Activated gamma-delta T cell treated with anti-CD3 and anti-CD28 coated beads, Interleukin-2, amount 50 U/mL, for 16 hours (primary cell): ENCODE data around the gene UGT1A7.
A peak's percentile ranks its signal among the peaks of the same experiment; 100 is the strongest.
"Not testable (repeated sequence)": the region's sequence is repeated elsewhere in the genome, so short reads cannot be mapped to it uniquely, and the experiment has no call there.

Source experiments
- DNase-seq: peaks from one replicate; pipeline ENCODE4 v3.0.0-alpha.2; 2020; ENCODE audit warnings: low read depth

The UGT1A7 gene

GRCh38 chr2:233680361-233681045 is 1.2 kb upstream of the UGT1A7 start:
- no peak for DNase-seq

DNA sequence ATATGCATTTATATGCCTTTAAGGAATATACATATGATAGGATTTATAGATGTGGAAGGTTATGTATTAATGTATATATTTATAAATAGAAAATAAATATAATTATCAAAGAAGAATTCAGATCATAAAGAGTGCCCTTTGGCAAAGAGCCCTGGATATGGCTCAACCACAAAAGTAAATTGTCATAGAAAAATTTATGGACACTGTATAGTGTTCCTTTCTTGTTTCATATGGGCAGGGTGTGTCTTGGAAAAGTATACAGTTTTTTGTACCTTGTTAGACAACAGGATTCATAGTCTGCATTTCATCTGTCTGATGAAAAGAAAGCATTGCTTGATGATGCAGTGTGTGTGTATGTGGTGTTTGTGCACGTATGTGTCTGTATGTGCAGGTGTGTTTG is 2.9 kb downstream of the UGT1A7 start:
- no peak for DNase-seq

DNA sequence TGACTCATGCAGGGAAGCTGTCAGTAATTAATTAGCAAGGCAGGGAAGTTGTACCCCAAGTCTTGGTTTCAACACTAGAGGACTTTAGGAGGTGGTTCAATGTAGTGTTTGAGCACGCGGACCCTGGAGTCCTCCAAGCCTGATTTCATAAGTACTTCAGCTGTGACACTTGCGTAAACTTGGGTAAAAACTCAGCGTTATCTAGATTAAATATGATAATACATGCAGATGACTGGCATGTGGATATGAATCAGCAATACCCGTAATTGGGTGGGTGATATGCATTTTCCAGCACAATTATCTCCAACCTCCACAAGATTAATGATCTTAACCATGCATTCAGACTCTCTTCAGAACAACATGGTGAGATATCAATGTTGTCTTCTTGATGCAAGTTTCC is 5.2 kb downstream of the UGT1A7 start:
- no peak for DNase-seq

DNA sequence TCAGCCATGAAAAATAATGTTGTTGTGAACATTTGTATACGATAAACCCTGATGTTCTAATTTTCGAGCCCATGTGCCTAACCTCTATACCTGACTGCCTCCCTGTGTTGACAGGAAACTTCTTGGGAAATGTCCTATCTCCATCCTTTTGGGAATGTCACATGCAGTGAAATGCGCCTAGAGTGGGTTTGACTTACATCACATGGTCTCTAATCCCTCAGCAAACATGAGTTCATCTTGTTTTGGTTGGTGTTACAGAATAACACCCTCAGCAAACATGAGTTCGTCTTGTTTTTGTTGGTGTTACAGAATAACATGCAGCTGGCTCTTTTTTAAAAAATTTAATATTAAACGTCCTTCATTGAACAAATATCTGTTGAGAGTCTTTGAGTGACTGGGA is 6.6 kb downstream of the UGT1A7 start:
- no peak for DNase-seq

DNA sequence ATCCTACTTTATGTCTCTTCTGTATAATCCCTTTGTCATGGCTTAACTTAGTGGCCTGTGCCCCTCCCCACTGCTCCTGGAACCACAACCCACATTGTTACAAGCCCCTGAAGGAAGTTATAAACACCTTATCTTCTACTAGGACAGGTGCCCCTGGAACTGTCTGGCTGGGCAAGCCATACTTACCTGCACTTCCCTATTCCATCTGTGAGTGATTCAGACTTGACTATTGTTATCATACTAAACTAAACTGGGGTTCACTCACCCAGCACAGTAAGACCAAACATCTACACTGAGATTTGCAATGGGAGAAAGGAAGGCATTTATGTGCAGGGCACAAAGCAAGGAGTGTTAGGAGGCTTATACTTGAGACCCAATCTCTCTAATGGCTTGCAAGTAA is 7.3 kb downstream of the UGT1A7 start:
- no peak for DNase-seq

GRCh38 chr2:233689501-233689900 is 7.8 kb downstream of the UGT1A7 start:
- DNase-seq, result no peak

GRCh38 chr2:233690444-233690843 is 8.7 kb downstream of the UGT1A7 start:
- DNase-seq, result no peak

DNA sequence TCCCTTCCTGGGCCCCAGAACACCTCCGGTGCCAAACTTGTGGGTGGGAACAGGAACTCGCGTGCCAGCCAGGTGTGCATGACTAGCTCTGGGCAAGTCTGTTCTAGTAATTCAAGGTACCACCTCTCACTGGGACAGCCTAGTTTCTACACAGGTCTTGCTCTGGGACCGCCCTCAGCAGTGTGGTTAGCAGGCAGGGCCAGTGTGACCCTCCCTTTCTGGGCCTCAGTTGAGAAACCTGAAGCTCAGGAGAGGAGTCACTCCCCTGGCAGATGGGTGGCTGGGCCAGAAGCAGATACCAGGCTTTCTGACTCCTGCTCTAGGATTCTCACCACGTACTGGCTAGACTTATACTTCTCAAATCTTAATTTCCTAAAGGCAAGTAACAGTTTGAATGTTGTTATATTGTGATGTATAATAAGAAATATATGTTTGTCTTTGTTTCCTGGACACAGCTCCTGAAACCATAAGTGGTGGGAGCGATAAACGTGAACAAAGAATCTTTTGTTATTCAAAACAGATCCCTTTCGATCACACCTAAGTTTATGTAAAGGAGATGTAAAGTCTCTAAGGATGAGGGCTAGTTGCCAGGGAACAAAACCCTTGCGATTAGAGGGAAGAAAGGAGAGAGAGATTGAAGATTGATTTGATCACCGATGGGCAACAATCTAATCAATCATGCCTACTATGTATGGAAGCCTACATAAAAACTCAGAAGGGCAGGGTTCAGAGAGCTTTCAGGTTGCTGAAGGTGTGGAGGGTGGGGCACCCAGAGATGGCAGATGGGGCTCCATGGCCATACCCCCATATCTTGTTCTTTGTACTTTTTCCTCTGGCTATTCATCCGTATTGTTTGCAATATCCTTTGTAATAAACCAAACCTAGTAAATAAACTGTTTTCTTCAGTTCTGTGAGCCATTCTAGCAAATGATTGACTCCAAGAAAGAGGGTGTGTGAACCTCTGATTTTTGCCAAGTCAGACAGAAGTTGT is 10.0 kb downstream of the UGT1A7 start:
- DNase-seq, result no peak

DNA sequence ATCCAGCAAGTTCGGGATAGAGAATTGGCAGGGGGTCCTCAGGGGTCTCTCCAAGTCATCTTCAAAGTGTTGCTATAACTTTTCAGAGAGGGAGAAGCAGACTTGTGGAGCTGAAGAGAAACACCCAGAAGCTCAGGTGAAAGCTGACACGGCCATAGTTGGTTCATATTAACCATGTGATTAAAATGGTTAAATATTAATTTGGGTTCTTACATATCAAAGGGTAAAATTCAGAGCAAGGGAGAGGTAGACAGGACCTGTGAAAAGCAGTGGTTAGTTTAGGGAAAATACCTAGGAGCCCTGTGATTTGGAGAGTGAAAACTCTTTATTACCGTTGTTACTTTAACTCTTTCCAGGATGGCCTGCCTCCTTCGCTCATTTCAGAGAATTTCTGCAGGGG is 10.9 kb downstream of the UGT1A7 start, which contains the start of gene UGT1A6:
Gene UGT1A6 (plus strand): TSS at position 243 of the 400 bp plus-strand sequence. CDS start 115 bp downstream, at position 358.
- no peak for DNase-seq

GRCh38 chr2:233693963-233694362 is 12.3 kb downstream of the UGT1A7 start:
- DNase-seq, result no peak

DNA sequence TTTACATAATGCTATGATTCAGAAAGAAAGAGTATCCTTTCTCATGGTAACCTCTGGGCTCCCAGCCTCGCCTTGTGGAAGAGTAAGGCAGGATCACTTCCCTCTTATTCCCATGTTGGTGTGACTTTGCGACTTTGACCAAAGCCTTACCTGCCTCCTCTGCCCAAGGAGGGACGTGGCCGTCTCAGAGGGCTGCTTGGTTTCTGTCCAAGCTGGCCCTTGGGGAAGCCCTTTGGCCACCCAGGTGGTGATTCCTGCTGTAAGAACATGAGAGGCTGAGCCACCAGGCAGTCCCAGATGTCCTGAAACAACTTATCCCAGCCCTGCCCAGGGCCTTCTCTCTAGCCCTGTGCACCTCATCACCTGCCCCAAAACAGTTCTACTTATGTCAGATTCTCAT is 17.0 kb downstream of the UGT1A7 start:
- DNase-seq, result no peak

GRCh38 chr2:233699424-233700027 is 17.8 kb downstream of the UGT1A7 start:
- no peak for DNase-seq

GRCh38 chr2:233700028-233700635 is 18.4 kb downstream of the UGT1A7 start:
- no peak for DNase-seq

GRCh38 chr2:233700842-233701241 is 19.1 kb downstream of the UGT1A7 start:
- DNase-seq, result not testable (repeated sequence)

GRCh38 chr2:233702238-233702637 is 20.5 kb downstream of the UGT1A7 start:
- DNase-seq, result no peak

DNA sequence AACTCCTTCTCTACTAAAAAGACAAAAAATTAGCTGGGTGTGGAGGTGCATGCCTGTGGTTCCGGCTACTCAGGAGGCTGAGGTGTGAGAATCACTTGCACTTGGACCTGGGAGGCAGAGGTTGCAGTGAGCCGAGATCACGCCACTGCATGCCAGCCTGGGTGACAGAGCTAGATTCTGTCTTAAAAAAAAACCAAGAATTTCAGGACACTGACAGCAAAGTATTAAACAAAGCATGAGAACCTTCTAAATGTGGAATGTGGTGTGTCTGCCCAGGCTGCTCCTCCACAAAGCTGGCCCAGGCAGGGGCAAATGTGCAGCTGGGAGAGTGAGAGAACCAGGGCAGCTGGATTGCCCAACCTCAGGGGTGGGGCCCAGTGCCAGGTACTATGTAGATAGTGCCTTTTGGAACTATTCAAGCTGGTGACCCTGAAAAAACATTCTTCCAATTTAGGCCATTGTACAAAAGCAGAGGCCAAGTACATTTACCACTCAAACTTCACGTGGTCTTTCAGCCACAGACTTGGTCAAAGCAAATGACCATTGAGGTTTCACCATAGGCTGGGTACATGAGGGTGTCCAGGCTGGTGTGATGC is 24.3 kb downstream of the UGT1A7 start:
- no peak for DNase-seq

GRCh38 chr2:233706720-233707119 is 25.0 kb downstream of the UGT1A7 start:
- no peak for DNase-seq

GRCh38 chr2:233707940-233708644 is 26.4 kb downstream of the UGT1A7 start:
- no peak for DNase-seq

- no peak for DNase-seq
Measured at GRCh38 chr2:233708942-233709341, 27.2 kb downstream of the UGT1A7 start.

GRCh38 chr2:233711312-233712008 is 29.8 kb downstream of the UGT1A7 start:
- DNase-seq, result peak; percentile 44
